Neuronal stem cell (in vitro differentiated cells): ENCODE results near the gene CTH. TPM values are rescaled to one million over a fixed set of nuclear protein-coding genes. Genes with fewer than 3 reads are reported as not detected.

ENCODE experiments used
- small RNA-seq: library from polyadenylated mRNA; stranded (forward); fragments of <200 nt; extraction: miRNeasy Mini kit (QIAGEN cat#:217004); gene quantifications from one replicate; pipeline ENCODE3, GENCODE V24; 2013; ENCODE audit not compliant: insufficient read depth

The CTH gene

Small RNAs within 50 kb of the gene (small RNA-seq; reads per million reads assigned to genes)
- gene RF00017 = not detected
